K562 (cell line): ENCODE results near the gene SNIP1.

ENCODE experiments used
- ARID3A ChIP-seq: IDR thresholded peaks from 2 replicates; pipeline ENCODE4 v1.6.1; 2012; ENCODE audit warnings: low read depth, low read length, improper control_type of control experiment, borderline replicate concordance
- POLR2A ChIP-seq: fragments of 450-650 bp; conservative IDR thresholded peaks from 2 replicates; pipeline ENCODE4 v1.6.1; 2016
- SPI1 ChIP-seq: IDR thresholded peaks from 2 replicates; pipeline ENCODE4 v1.6.1; 2011; ENCODE audit warnings: low read depth, low read length, control low read depth, borderline replicate concordance
- TOE1 ChIP-seq, 2 experiments: fragments of 450-650 bp in 1 of 2; sonication (generic) in 1 of 2; formaldehyde crosslinking in 1 of 2; IDR thresholded peaks; 2 replicates each; pipeline versions ENCODE4 v1.7.1 to v1.8.0; 2016 to 2022; ENCODE audit warnings: borderline replicate concordance in 2 of 2, mild to moderate bottlenecking in 2 of 2, antibody characterized with exemption in 1 of 2, inconsistent platforms in 1 of 2, low read depth in 1 of 2, missing genetic modification reagents in 1 of 2, moderate library complexity in 1 of 2

- TF ChIP-seq TOE1 (IDR thresholded peaks at IDR 0.05; ENCODE audit: borderline replicate concordance): no peak
- TF ChIP-seq TOE1 (CRISPR knock-in tag; IDR thresholded peaks at IDR 0.05; ENCODE audit: borderline replicate concordance, low read depth): no peak
- no peak for TF ChIP-seq SPI1
- TF ChIP-seq ARID3A: no peak
- no peak for TF ChIP-seq POLR2A
Observed at GRCh38 chr1:37519613-37520012, 34.5 kb downstream of the SNIP1 start.
